Liver (tissue), 3 donors: Measurements from ENCODE around the gene SNAPC1.

Experiments used
- CTCF ChIP-seq: fragments of 150-350 bp; IDR thresholded peaks from 2 replicates; pipeline ENCODE4 v1.5.1; 2017; ENCODE audit warnings: improper control_type of control experiment, low read depth, low read length; ENCODE audit not compliant: missing input control
- EGR1 ChIP-seq, 2 donors: IDR thresholded peaks; 2 replicates each; pipeline ENCODE4 v1.6.1; 2016 to 2018; ENCODE audit warnings: antibody characterized with exemption in 2 of 2, low read depth in 2 of 2
- HNF4G ChIP-seq: IDR thresholded peaks from 2 replicates; pipeline ENCODE4 v1.6.1; 2016; ENCODE audit warnings: antibody characterized with exemption
- JUND ChIP-seq, 2 donors: IDR thresholded peaks; 2 replicates each; pipeline ENCODE4 v1.6.1; 2016; ENCODE audit warnings: antibody characterized with exemption in 2 of 2
- MAX ChIP-seq: IDR thresholded peaks from 2 replicates; pipeline ENCODE4 v1.6.1; 2016; ENCODE audit warnings: antibody characterized with exemption
- RAD21 ChIP-seq, 2 donors: IDR thresholded peaks; 2 replicates each; pipeline ENCODE4 v1.6.1; 2016; ENCODE audit warnings: antibody characterized with exemption in 2 of 2, mild to moderate bottlenecking in 2 of 2
- REST ChIP-seq: IDR thresholded peaks from 2 replicates; pipeline ENCODE4 v1.6.1; 2016; ENCODE audit warnings: antibody characterized with exemption, mild to moderate bottlenecking
- RXRA ChIP-seq, 2 donors: IDR thresholded peaks; 2 replicates each; pipeline ENCODE4 v1.6.1; 2017 to 2018; ENCODE audit warnings: antibody characterized with exemption in 2 of 2, mild to moderate bottlenecking in 1 of 2
- TAF1 ChIP-seq: conservative IDR thresholded peaks from 2 replicates; pipeline ENCODE4 v1.6.1; 2016; ENCODE audit warnings: antibody characterized with exemption, mild to moderate bottlenecking
- ZBTB33 ChIP-seq: IDR thresholded peaks from 2 replicates; pipeline ENCODE4 v1.6.1; 2016; ENCODE audit warnings: antibody characterized with exemption
- donor health status: healthy.
- donor health status: healthy.

GRCh38 chr14:61802010-61802568 is 39.9 kb downstream of the SNAPC1 start:
- TF ChIP-seq RXRA (IDR thresholded peaks at IDR 0.05) (no peak), MAX (no peak), CTCF (no peak), HNF4G (no peak), JUND (IDR thresholded peaks at IDR 0.05) (no peak), REST (no peak), RAD21 (IDR thresholded peaks at IDR 0.05) (no peak), EGR1 (IDR thresholded peaks at IDR 0.05; ENCODE audit: low read depth in 2 of 2) (no peak), ZBTB33 (no peak), TAF1 (no peak)
